Activated T-cell treated with anti-CD3 and anti-CD28 coated beads, Interleukin-2, amount 50 U/mL, for 72 hours (primary cell): ENCODE measurements around the gene AFAP1. TPM values are rescaled to one million over a fixed set of nuclear protein-coding genes. Genes with fewer than 3 reads are reported as not detected.

ENCODE experiments used
- ATAC-seq, 2 donors: fragments of 150-1000 bp; cut with Tn5 transposase; replicated peaks in 1 of 2; 2 replicates each; pipeline ENCODE4 v1.10.0; 2021; ENCODE audit warnings: moderate library complexity in 2 of 2, mild to moderate bottlenecking in 1 of 2
- DNase-seq, 2 donors: peaks; one replicate each; pipeline ENCODE4 v3.0.0; 2021 to 2022; ENCODE audit warnings: mixed read lengths in 1 of 2
- H3K27ac Mint-ChIP-seq: one replicate; pipeline ENCODE4 v1.8.0; 2022; ENCODE audit warnings: mild to moderate bottlenecking, moderate library complexity, mixed read lengths
- H3K27me3 Mint-ChIP-seq: one replicate; pipeline ENCODE4 v1.8.0; 2022; ENCODE audit warnings: low read depth, mixed read lengths
- H3K36me3 Mint-ChIP-seq, 2 donors: one replicate each; pipeline ENCODE4 v1.8.0; 2022; ENCODE audit warnings: mixed read lengths in 2 of 2, mild to moderate bottlenecking in 1 of 2; ENCODE audit not compliant: insufficient read depth in 2 of 2
- H3K4me1 Mint-ChIP-seq: one replicate; pipeline ENCODE4 v1.8.0; 2022; ENCODE audit warnings: low read depth, mixed read lengths
- H3K4me3 Mint-ChIP-seq, 2 donors: one replicate each; pipeline ENCODE4 v1.8.0; 2022; ENCODE audit warnings: mild to moderate bottlenecking in 2 of 2, mixed read lengths in 2 of 2, moderate library complexity in 2 of 2
- H3K9me3 Mint-ChIP-seq, 2 donors: one replicate each; pipeline ENCODE4 v1.8.0; 2022; ENCODE audit warnings: mixed read lengths in 2 of 2
- total RNA-seq, 2 donors: library from RNA; stranded (reverse); gene quantifications; one replicate each; pipeline ENCODE4 v1.2.3, GENCODE V29; 2022

AFAP1 gene
- total RNA-seq, 2 donors from 2014 or later, result 30.6 to 49.3 TPM

- ATAC-seq (no peak), DNase-seq (no peak)
- H3K9me3 Mint-ChIP-seq, result no peaks in the 10 kb centered on the region
- H3K4me3 Mint-ChIP-seq, result no peak overlapping the region
- no peaks in the 10 kb centered on the region for H3K27me3 Mint-ChIP-seq
- no peak overlapping the region for H3K27ac Mint-ChIP-seq
- no peaks in the 10 kb centered on the region for H3K4me1 Mint-ChIP-seq
- H3K36me3 Mint-ChIP-seq, result no peaks in the 10 kb centered on the region
Measured at GRCh38 chr4:7735395-7735794, 204.3 kb downstream of the AFAP1 start.

DNA sequence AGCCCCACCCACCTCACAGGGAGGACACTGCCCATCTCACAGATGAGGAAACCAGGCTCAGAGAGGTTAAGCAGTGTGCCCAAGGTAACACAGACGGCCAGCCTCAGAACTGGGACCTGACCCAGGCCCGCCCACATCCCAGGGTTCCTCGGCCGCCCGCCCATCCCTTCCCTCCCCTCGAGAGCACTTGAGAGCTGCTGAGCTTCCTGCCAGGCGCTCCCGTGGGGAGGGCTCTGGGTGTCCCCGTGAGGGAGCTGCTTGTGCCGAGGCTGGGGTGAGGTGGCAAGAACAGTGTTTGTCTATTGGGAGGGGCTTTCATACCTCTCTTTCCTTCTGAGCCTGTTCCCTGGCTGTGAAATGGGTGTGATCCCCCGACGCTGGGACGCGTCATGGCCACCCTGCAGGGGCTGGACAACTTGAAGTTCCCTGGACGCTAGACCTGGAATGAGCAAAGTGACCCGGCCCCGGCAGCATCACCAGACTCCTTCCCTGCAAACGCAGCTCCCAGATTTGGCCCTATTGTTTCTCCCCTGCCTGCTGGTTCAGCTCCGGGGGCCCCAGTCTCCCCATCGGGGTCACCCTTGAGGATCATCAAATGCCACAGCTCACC, 204.9 kb downstream of the AFAP1 start:
- Mint-ChIP-seq H3K4me3 (no peak overlapping the region), H3K27ac (no peak overlapping the region), H3K9me3 (no peaks in the 10 kb centered on the region), H3K36me3 (no peaks in the 10 kb centered on the region), H3K27me3 (no peaks in the 10 kb centered on the region), H3K4me1 (no peaks in the 10 kb centered on the region)
- no peak for DNase-seq
- no peak for ATAC-seq

GRCh38 chr4:7733801-7734650, 205.6 kb downstream of the AFAP1 start:
- no peaks in the 10 kb centered on the region for H3K9me3 Mint-ChIP-seq
- DNase-seq (no peak), ATAC-seq (no peak)
- H3K27me3 Mint-ChIP-seq, result no peaks in the 10 kb centered on the region
- H3K27ac Mint-ChIP-seq, result no peak overlapping the region
- H3K4me3 Mint-ChIP-seq, result no peak overlapping the region
- no peaks in the 10 kb centered on the region for H3K4me1 Mint-ChIP-seq
- H3K36me3 Mint-ChIP-seq, result no peaks in the 10 kb centered on the region

DNA sequence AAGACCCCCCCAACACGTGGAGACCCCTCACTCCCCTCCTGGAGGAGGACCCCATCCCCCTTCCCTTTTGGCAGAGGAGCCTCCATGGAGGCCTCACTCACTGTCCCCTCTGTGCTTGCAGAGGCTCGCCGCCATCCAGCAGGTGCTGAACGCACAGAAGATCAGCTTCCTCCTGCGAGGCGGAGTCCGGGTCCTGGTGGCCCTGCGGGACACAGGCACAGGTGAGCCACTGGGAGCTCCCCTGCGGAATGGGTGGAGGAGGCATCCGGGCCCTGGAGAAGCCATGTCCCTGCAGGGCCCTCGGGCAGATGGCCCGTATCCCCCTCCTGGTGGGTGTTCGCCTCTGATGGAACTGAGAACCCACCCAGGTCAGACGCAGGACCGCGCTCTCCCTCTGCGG, 206.5 kb downstream of the AFAP1 start:
- Mint-ChIP-seq H3K27ac (no peak overlapping the region), H3K36me3 (no peaks in the 10 kb centered on the region), H3K27me3 (no peaks in the 10 kb centered on the region), H3K9me3 (no peaks in the 10 kb centered on the region), H3K4me1 (no peaks in the 10 kb centered on the region), H3K4me3 (no peak overlapping the region)
- ATAC-seq (no peak), DNase-seq (no peak)

DNA sequence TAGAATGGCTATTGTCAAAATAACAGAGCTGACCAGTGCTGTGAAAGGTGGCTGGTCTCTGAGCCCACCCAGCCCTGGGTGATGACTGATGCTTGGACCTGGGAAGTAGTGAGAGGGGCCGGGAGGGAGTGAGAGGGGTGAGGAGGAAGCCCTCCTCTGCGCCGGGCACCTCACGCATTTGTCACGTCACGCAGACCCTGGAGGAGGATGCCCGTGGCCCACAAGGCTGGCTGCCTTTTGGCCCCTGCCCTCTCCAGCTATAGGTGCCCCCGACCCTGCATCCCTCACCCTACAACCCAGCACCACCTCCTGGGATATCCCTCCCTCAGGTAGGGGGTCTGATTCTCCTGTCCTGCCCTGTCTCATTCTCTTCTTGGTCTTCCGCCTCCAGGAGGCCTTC, 207.4 kb downstream of the AFAP1 start:
- no peak for ATAC-seq
- H3K4me3 Mint-ChIP-seq, result no peak overlapping the region
- H3K4me1 Mint-ChIP-seq, result no peaks in the 10 kb centered on the region
- no peak for DNase-seq
- no peaks in the 10 kb centered on the region for H3K27me3 Mint-ChIP-seq
- no peaks in the 10 kb centered on the region for H3K9me3 Mint-ChIP-seq
- H3K36me3 Mint-ChIP-seq, result no peaks in the 10 kb centered on the region
- H3K27ac Mint-ChIP-seq, result no peak overlapping the region

DNA sequence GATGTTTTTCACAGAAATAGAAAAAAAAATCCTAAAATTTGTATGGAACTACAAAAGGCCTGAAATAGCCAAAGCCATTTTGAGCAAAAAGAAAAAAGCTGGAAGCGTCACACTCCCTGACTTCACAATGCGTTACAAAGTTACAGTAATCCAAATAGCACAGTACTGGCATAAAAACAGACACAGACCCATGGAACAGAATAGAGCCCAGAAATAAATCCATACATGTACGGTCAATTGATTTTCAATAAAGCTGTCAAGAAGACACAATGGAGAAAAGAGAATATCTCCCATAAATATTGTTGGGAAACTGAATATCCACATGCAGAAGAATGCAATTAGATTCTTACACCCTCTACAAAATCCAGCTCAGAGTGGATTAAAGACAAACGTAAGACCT, 208.2 kb downstream of the AFAP1 start:
- ATAC-seq, result no peak
- DNase-seq, result no peak
- no peak overlapping the region for H3K27ac Mint-ChIP-seq
- H3K4me3 Mint-ChIP-seq, result no peak overlapping the region
- H3K9me3 Mint-ChIP-seq, result no peaks in the 10 kb centered on the region
- no peaks in the 10 kb centered on the region for H3K27me3 Mint-ChIP-seq
- H3K4me1 Mint-ChIP-seq, result no peaks in the 10 kb centered on the region
- H3K36me3 Mint-ChIP-seq, result no peaks in the 10 kb centered on the region

- ATAC-seq (no peak), DNase-seq (no peak)
- Mint-ChIP-seq H3K9me3 (peaks cover 4 to 8% of the 10 kb centered on the region in 2 donors), H3K27me3 (no peaks in the 10 kb centered on the region), H3K27ac (no peak overlapping the region), H3K4me1 (no peaks in the 10 kb centered on the region), H3K4me3 (no peak overlapping the region), H3K36me3 (peaks cover 0 to 4% of the 10 kb centered on the region in 2 donors)
Measured at GRCh38 chr4:7727749-7728148, 211.9 kb downstream of the AFAP1 start.

DNA sequence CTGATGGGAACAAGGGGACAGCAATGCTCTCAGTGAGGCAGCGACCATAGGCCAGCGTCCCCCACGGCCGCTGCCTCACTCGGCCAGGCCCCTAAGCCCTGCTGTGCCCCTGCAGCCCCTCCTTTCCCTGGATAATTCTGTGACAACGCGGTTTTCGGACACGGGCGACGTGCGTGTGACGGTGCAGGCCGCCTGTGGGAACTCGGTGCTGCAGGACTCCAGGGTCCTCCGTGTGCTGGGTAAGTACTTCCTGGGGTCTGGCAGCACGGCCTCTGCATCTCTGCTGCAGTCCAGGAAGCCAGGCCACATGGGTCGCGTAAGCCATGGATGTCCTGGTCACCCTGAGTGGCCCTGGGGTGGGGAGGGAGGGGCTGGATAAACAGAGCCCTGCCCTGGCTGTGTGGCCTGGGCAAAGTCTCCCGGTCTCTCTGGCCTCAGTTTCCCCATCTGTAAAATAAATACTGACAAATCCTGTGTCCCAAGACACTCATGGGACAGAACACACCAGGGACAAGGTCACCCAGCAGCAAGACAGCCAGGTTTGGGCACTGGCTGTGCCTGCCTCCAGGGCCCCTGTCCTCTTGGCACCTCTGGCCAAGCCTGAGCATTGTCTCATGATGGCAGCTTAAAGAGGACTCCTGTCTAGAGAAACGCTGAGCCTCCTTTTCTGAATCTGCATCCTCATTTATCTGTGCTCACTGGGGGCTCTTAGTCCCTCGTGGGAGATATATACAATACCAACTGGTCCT, 212.8 kb downstream of the AFAP1 start:
- DNase-seq, result no peak
- Mint-ChIP-seq H3K36me3 (peaks cover 0 to 4% of the 10 kb centered on the region in 2 donors), H3K4me3 (no peak overlapping the region)

GRCh38 chr4:7725951-7726350, 213.7 kb downstream of the AFAP1 start:
- H3K4me3 Mint-ChIP-seq, result no peak overlapping the region
- no peak overlapping the region for H3K27ac Mint-ChIP-seq

More for the DNA sequence above, 212.8 kb downstream of the AFAP1 start:
- no peaks in the 10 kb centered on the region for H3K4me1 Mint-ChIP-seq
- H3K27ac Mint-ChIP-seq, result no peak overlapping the region
- H3K27me3 Mint-ChIP-seq, result no peaks in the 10 kb centered on the region
- no peak for ATAC-seq
- peaks cover 4 to 8% of the 10 kb centered on the region in 2 donors for H3K9me3 Mint-ChIP-seq

GRCh38 chr4:7723625-7724024, 216.0 kb downstream of the AFAP1 start:
- Mint-ChIP-seq H3K4me1 (no peaks in the 10 kb centered on the region), H3K27me3 (peaks cover 12% of the 10 kb centered on the region), H3K27ac (no peak overlapping the region), H3K36me3 (peaks cover 0 to 4% of the 10 kb centered on the region in 2 donors), H3K9me3 (peaks cover 4 to 8% of the 10 kb centered on the region in 2 donors), H3K4me3 (no peak overlapping the region)
- no peak for ATAC-seq
- DNase-seq, result no peak

More at GRCh38 chr4:7725951-7726350, 213.7 kb downstream of the AFAP1 start:
- Mint-ChIP-seq H3K9me3 (peaks cover 4 to 8% of the 10 kb centered on the region in 2 donors), H3K27me3 (no peaks in the 10 kb centered on the region), H3K4me1 (no peaks in the 10 kb centered on the region), H3K36me3 (peaks cover 0 to 4% of the 10 kb centered on the region in 2 donors)
- no peak for DNase-seq
- ATAC-seq, result no peak

DNA sequence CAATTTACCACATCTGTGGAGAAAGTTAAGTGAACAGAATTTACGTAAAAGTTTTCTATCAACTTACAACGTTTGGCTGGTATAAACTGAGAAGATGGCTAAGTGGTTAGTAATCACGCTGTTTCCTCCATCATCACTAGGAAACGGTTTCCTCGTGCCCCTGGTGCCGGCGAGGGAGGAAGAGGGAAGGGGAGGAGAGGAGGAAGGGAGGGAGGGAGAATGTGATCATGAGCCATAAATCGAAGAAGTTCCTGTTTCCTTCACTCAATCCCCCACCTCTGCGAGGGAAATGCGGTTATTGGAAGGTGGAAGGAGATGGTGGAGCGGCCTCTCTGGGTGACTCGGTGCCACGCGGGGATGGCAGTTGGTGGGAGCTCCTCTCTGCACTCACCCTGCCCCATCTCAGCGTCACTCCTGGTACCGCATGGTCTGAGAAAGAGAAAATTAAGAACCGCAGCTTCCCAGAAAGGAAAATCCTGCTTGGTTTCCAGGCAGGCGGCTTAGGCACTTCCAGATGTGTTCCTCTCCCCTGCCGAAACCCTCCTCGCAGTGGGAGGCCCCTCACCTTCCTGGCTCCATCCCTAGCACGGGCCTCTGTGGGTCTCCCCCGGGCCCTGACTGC, 216.8 kb downstream of the AFAP1 start:
- peaks cover 4 to 8% of the 10 kb centered on the region in 2 donors for H3K9me3 Mint-ChIP-seq
- peaks cover 0 to 4% of the 10 kb centered on the region in 2 donors for H3K36me3 Mint-ChIP-seq
- H3K4me3 Mint-ChIP-seq, result no peak overlapping the region
- DNase-seq (no peak), ATAC-seq (no peak)
- H3K27me3 Mint-ChIP-seq, result peaks cover 12% of the 10 kb centered on the region
- H3K4me1 Mint-ChIP-seq, result no peaks in the 10 kb centered on the region
- H3K27ac Mint-ChIP-seq, result no peak overlapping the region

- H3K4me1 Mint-ChIP-seq, result no peaks in the 10 kb centered on the region
- H3K4me3 Mint-ChIP-seq, result no peak overlapping the region
- peaks cover 0 to 4% of the 10 kb centered on the region in 2 donors for H3K36me3 Mint-ChIP-seq
- peaks cover 16% of the 10 kb centered on the region for H3K27me3 Mint-ChIP-seq
- ATAC-seq (no peak), DNase-seq (no peak)
- peaks cover 4 to 8% of the 10 kb centered on the region in 2 donors for H3K9me3 Mint-ChIP-seq
- H3K27ac Mint-ChIP-seq, result no peak overlapping the region
Measured at GRCh38 chr4:7721984-7722551, 217.6 kb downstream of the AFAP1 start.
